Thoracic aorta (tissue), 2 donors: ENCODE measurements around the gene WFDC12. TPM values are rescaled to one million over a fixed set of nuclear protein-coding genes. Genes with fewer than 3 reads are reported as not detected.

ENCODE experiments used
- ATAC-seq: fragments of 150-250 bp; one replicate; pipeline ENCODE4 v1.8.0; 2017; ENCODE audit warnings: low read depth; ENCODE audit not compliant: insufficient number of reproducible peaks, low FRiP score
- DNase-seq: peaks from one replicate; pipeline ENCODE4 v3.0.0-alpha.2; 2020; ENCODE audit warnings: low spot score
- H3K27ac ChIP-seq, 2 donors: fragments of 200-600 bp; sonication (generic); 1 replicate in 1 of 2; 2 replicates in 1 of 2; pipeline ENCODE4 v1.5.1; 2016; ENCODE audit warnings: mild to moderate bottlenecking in 2 of 2, moderate library complexity in 2 of 2
- H3K27me3 ChIP-seq: fragments of 200-600 bp; sonication (generic); replicated peaks from 2 replicates; pipeline ENCODE4 v1.6.0; 2016; ENCODE audit warnings: mild to moderate bottlenecking; ENCODE audit not compliant: insufficient read depth
- H3K36me3 ChIP-seq: fragments of 200-600 bp; sonication (generic); one replicate; pipeline ENCODE4 v1.5.1; 2016
- H3K4me1 ChIP-seq, 2 donors: fragments of 200-600 bp; sonication (generic); 1 replicate in 1 of 2; 2 replicates in 1 of 2; pipeline versions ENCODE4 v1.5.1 to v1.6.0; 2016; ENCODE audit warnings: low read depth in 2 of 2, mild to moderate bottlenecking in 1 of 2; ENCODE audit not compliant: control insufficient read depth in 1 of 2
- H3K4me3 ChIP-seq: fragments of 200-600 bp; sonication (generic); 2 replicates; pipeline ENCODE4 v1.5.1; 2016; ENCODE audit warnings: mild to moderate bottlenecking
- H3K9me3 ChIP-seq: fragments of 200-600 bp; sonication (generic); 2 replicates; pipeline ENCODE4 v1.5.1; 2016
- total RNA-seq, 2 donors: library from RNA; depleted of rRNA; stranded (reverse); fragments of >200 nt; gene quantifications; one replicate each; pipeline versions ENCODE4 v1.1.0 to v1.2.3, GENCODE V29; 2016
- TF ChIP-seq, protein P1 (sequence below): fragments of 200-600 bp; sonication (generic); IDR thresholded peaks from one replicate; pipeline ENCODE4 v1.5.1; 2019; ENCODE audit warnings: antibody characterized with exemption

Gene WFDC12
- not detected for total RNA-seq

- DNase-seq (no peak), ATAC-seq (no peak)
- no peak within 1 kb of the TSS for H3K27ac ChIP-seq
Measured at GRCh38 chr20:45124365-45124764, at the start of gene WFDC12. Gene WFDC12 (minus strand): TSS chr20:45124465. CDS start chr20:45124447, 18 bp downstream.

GRCh38 chr20:45173522-45173921 is 49.3 kb upstream of the WFDC12 start:
- H3K36me3 ChIP-seq: no peaks in the 10 kb centered on the region
- H3K27ac ChIP-seq: no peak overlapping the region
- DNase-seq (no peak), ATAC-seq (no peak)
- H3K4me3 ChIP-seq: no peak overlapping the region
- no peaks in the 10 kb centered on the region for H3K9me3 ChIP-seq
- H3K27me3 ChIP-seq: no peaks in the 10 kb centered on the region
- no peaks in the 10 kb centered on the region for H3K4me1 ChIP-seq
- TF ChIP-seq, protein P1, sequence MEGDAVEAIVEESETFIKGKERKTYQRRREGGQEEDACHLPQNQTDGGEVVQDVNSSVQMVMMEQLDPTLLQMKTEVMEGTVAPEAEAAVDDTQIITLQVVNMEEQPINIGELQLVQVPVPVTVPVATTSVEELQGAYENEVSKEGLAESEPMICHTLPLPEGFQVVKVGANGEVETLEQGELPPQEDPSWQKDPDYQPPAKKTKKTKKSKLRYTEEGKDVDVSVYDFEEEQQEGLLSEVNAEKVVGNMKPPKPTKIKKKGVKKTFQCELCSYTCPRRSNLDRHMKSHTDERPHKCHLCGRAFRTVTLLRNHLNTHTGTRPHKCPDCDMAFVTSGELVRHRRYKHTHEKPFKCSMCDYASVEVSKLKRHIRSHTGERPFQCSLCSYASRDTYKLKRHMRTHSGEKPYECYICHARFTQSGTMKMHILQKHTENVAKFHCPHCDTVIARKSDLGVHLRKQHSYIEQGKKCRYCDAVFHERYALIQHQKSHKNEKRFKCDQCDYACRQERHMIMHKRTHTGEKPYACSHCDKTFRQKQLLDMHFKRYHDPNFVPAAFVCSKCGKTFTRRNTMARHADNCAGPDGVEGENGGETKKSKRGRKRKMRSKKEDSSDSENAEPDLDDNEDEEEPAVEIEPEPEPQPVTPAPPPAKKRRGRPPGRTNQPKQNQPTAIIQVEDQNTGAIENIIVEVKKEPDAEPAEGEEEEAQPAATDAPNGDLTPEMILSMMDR: no peak

More at GRCh38 chr20:45124365-45124764, at the start of gene WFDC12:
- Histone ChIP-seq H3K9me3 (no peaks in the 10 kb centered on the region), H3K36me3 (no peaks in the 10 kb centered on the region), H3K4me3 (no peak within 1 kb of the TSS), H3K27me3 (no peaks in the 10 kb centered on the region), H3K4me1 (no peaks in the 10 kb centered on the region)
- TF ChIP-seq, protein P1: no peak

DNA sequence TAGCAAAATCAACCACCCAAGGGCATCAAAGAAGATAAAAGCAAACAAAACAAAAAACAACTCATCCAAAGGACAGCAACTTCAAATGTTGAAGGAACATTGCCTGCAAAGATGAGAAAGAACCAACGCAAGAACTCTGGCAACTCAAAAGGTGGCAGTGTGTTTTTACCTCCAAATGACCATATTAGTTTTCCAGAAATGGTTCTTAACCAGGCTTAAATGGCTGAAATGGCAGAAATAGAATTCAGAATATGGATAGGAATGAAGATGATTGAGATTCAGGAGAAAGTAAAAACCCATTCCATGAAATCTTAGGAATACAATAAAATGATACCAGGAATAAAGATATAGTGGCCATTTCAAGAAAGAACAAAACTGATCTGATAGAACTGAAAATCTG is 40.6 kb upstream of the WFDC12 start:
- TF ChIP-seq, protein P1: no peak
- Histone ChIP-seq H3K9me3 (no peaks in the 10 kb centered on the region), H3K27me3 (no peaks in the 10 kb centered on the region), H3K27ac (no peak overlapping the region), H3K36me3 (no peaks in the 10 kb centered on the region), H3K4me1 (no peaks in the 10 kb centered on the region), H3K4me3 (no peak overlapping the region)
- no peak for ATAC-seq
- no peak for DNase-seq

GRCh38 chr20:45163083-45163803 is 39.0 kb upstream of the WFDC12 start:
- H3K9me3 ChIP-seq: peaks cover 10% of the 10 kb centered on the region
- no peak overlapping the region for H3K4me3 ChIP-seq
- H3K4me1 ChIP-seq: no peaks in the 10 kb centered on the region
- DNase-seq: no peak
- TF ChIP-seq, protein P1: no peak
- no peaks in the 10 kb centered on the region for H3K27me3 ChIP-seq
- no peaks in the 10 kb centered on the region for H3K36me3 ChIP-seq
- ATAC-seq: no peak
- no peak overlapping the region for H3K27ac ChIP-seq

DNA sequence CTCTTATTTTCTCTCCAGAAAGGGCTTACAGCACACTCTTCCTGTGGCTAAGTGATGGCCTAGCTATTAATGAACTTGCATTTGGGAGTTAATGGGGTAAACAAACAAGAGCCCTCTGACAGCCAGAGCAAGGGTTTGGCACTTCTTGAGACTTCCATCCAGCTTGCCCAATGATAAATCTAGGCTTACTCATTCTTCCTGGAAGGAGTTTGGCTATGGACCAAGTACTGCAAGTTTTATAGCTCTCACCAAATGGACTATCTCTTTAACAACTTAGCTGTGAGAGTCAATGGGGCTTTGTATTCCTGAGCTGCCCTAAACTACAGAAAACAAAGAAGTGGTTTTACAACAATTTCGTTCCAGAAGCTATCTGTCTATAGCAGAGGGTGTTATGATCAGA is 33.7 kb upstream of the WFDC12 start:
- Histone ChIP-seq H3K27ac (no peak overlapping the region), H3K9me3 (peaks cover 10% of the 10 kb centered on the region), H3K4me1 (no peaks in the 10 kb centered on the region), H3K4me3 (no peak overlapping the region), H3K27me3 (no peaks in the 10 kb centered on the region), H3K36me3 (no peaks in the 10 kb centered on the region)
- TF ChIP-seq, protein P1: no peak
- ATAC-seq (no peak), DNase-seq (no peak)
